Activated CD4-positive, alpha-beta memory T cell treated with anti-CD3 and anti-CD28 coated beads for 36 hours (primary cell): ENCODE measurements around the gene DPH1. TPM values are rescaled to one million over a fixed set of nuclear protein-coding genes. Genes with fewer than 3 reads are reported as not detected.

ENCODE experiments used
- CTCF ChIA-PET: fragments of 350-600 bp; sonication (Branson Sonifier 250); formaldehyde crosslinking; loops from one replicate; lab custom pipeline; 2021; ENCODE audit warnings: antibody characterized with exemption, inconsistent platforms; lab: Charles Lee
- POLR2A ChIA-PET: fragments of 350-600 bp; sonication (Branson Sonifier 250); formaldehyde crosslinking; loops from one replicate; lab custom pipeline; 2021; ENCODE audit warnings: antibody characterized with exemption; lab: Charles Lee
- DNase-seq: peaks from one replicate; pipeline ENCODE4 v3.0.0-alpha.2; 2020
- H3K27ac Mint-ChIP-seq: one replicate; pipeline ENCODE4 v1.8.0; 2021; ENCODE audit warnings: mixed read lengths
- H3K27me3 Mint-ChIP-seq: one replicate; pipeline ENCODE4 v1.8.0; 2021; ENCODE audit warnings: mixed read lengths
- H3K36me3 Mint-ChIP-seq: one replicate; pipeline ENCODE4 v1.8.0; 2021; ENCODE audit warnings: mixed read lengths
- H3K4me1 Mint-ChIP-seq: one replicate; pipeline ENCODE4 v1.8.0; 2021; ENCODE audit warnings: low read depth, mixed read lengths
- H3K4me3 Mint-ChIP-seq: one replicate; pipeline ENCODE4 v1.8.0; 2021; ENCODE audit warnings: mild to moderate bottlenecking, mixed read lengths
- H3K9me3 Mint-ChIP-seq: one replicate; pipeline ENCODE4 v1.8.0; 2021; ENCODE audit warnings: mixed read lengths
- intact Hi-C: fragments of 100-400 bp; cut with micrococcal nuclease; formaldehyde crosslinking; loops from one replicate; pipeline ENCODE4 v1.15.1; 2023
- total RNA-seq, 2 experiments: library from RNA; stranded (reverse); gene quantifications; one replicate each; pipeline ENCODE4 v1.2.3, GENCODE V29; 2021

Gene DPH1
- total RNA-seq, 2 experiments from 2014 or later: 29.4 to 31.1 TPM

- Mint-ChIP-seq H3K36me3 (peaks cover 61% of the 10 kb centered on the region), H3K4me1 (peaks cover 41% of the 10 kb centered on the region), H3K4me3 (no peak overlapping the region), H3K27me3 (no peaks in the 10 kb centered on the region), H3K27ac (no peak overlapping the region), H3K9me3 (no peaks in the 10 kb centered on the region)
- ChIA-PET CTCF (interaction anchor here (0.5 to 1.8 kb wide), 7 partner anchors 13 to 200 kb away, joined by 3 to 8 read pairs (median 4); partner anchors contain the start of gene HIC1), POLR2A (interaction anchor here (1.1 to 1.6 kb wide), 4 partner anchors 9 to 180 kb away, joined by 3 to 7 read pairs (median 5); no protein-coding TSS in a partner anchor)
- intact Hi-C loops: no loop called here
- DNase-seq: no peak
These were observed 52.2 kb downstream of the DPH1 start for GRCh38 chr17:2082003-2082781.

- H3K4me3 Mint-ChIP-seq: no peak overlapping the region
- no peak for DNase-seq
- H3K9me3 Mint-ChIP-seq: no peaks in the 10 kb centered on the region
- POLR2A ChIA-PET: interaction anchor here (1.2 kb wide), 1 partner anchor 13 kb away, joined by 4 read pairs; no protein-coding TSS in a partner anchor
- H3K27me3 Mint-ChIP-seq: no peaks in the 10 kb centered on the region
- H3K4me1 Mint-ChIP-seq: peaks cover 55% of the 10 kb centered on the region
- intact Hi-C loops: no loop called here
- H3K36me3 Mint-ChIP-seq: peaks cover 51% of the 10 kb centered on the region
- CTCF ChIA-PET: interaction anchor here (0.8 to 1.9 kb wide), 5 partner anchors 13 to 161 kb away, joined by 3 to 8 read pairs (median 4); no protein-coding TSS in a partner anchor
- H3K27ac Mint-ChIP-seq: peak overlapping the region; percentile 40
These were observed 53.7 kb downstream of the DPH1 start for GRCh38 chr17:2083613-2084035.

- Mint-ChIP-seq H3K27ac (peak overlapping the region; percentile 40), H3K36me3 (peaks cover 47% of the 10 kb centered on the region), H3K4me1 (peaks cover 61% of the 10 kb centered on the region), H3K9me3 (no peaks in the 10 kb centered on the region), H3K4me3 (no peak overlapping the region), H3K27me3 (no peaks in the 10 kb centered on the region)
- intact Hi-C loops: no loop called here
- ChIA-PET CTCF (interaction anchor here (0.8 to 1.9 kb wide), 5 partner anchors 13 to 161 kb away, joined by 3 to 8 read pairs (median 4); no protein-coding TSS in a partner anchor), POLR2A (interaction anchor here (1.2 kb wide), 1 partner anchor 14 kb away, joined by 4 read pairs; no protein-coding TSS in a partner anchor)
- DNase-seq: no peak
These were observed 54.2 kb downstream of the DPH1 start for GRCh38 chr17:2084036-2084765.

- Mint-ChIP-seq H3K27me3 (no peaks in the 10 kb centered on the region), H3K36me3 (peaks cover 44% of the 10 kb centered on the region), H3K9me3 (no peaks in the 10 kb centered on the region), H3K4me3 (no peak overlapping the region), H3K27ac (peak overlapping the region; percentile 34), H3K4me1 (peaks cover 69% of the 10 kb centered on the region)
- ChIA-PET CTCF (interaction anchor here (1.3 to 1.6 kb wide), 2 partner anchors 25 to 160 kb away, joined by 3 to 6 read pairs; no protein-coding TSS in a partner anchor), POLR2A (interaction anchor here (6.2 kb wide), 1 partner anchor 15 kb away, joined by 82 read pairs; no protein-coding TSS in a partner anchor)
- DNase-seq: no peak
- intact Hi-C loops: loop anchor here (5.0 kb wide), 2 partner anchors 33 to 137 kb away; no protein-coding TSS in a partner anchor
These were observed 55.1 kb downstream of the DPH1 start for GRCh38 chr17:2084766-2085647.

- H3K27me3 Mint-ChIP-seq: no peaks in the 10 kb centered on the region
- intact Hi-C loops: loop anchor here (5.0 kb wide), 2 partner anchors 33 to 137 kb away; no protein-coding TSS in a partner anchor
- peaks cover 42% of the 10 kb centered on the region for H3K36me3 Mint-ChIP-seq
- CTCF ChIA-PET: interaction anchor here (1.6 kb wide), 1 partner anchor 159 kb away, joined by 6 read pairs; no protein-coding TSS in a partner anchor
- H3K9me3 Mint-ChIP-seq: no peaks in the 10 kb centered on the region
- no peak overlapping the region for H3K27ac Mint-ChIP-seq
- H3K4me1 Mint-ChIP-seq: peaks cover 75% of the 10 kb centered on the region
- H3K4me3 Mint-ChIP-seq: no peak overlapping the region
- POLR2A ChIA-PET: interaction anchor here (1.0 to 6.2 kb wide), 2 partner anchors 10 to 16 kb away, joined by 3 to 82 read pairs; no protein-coding TSS in a partner anchor
- DNase-seq: no peak
These were observed 55.6 kb downstream of the DPH1 start for GRCh38 chr17:2085648-2085949.

GRCh38 chr17:2086306-2086705 lies 56.4 kb downstream of the DPH1 start:
- no peaks in the 10 kb centered on the region for H3K9me3 Mint-ChIP-seq
- no peaks in the 10 kb centered on the region for H3K27me3 Mint-ChIP-seq
- H3K4me3 Mint-ChIP-seq: no peak overlapping the region
- H3K36me3 Mint-ChIP-seq: peaks cover 37% of the 10 kb centered on the region
- ChIA-PET CTCF (interaction anchor here (0.7 to 7.9 kb wide), 3 partner anchors 30 to 197 kb away, joined by 3 to 90 read pairs (median 6); partner anchors contain the start of gene HIC1), POLR2A (interaction anchor here (0.5 to 6.2 kb wide), 3 partner anchors 11 to 179 kb away, joined by 3 to 82 read pairs (median 4); no protein-coding TSS in a partner anchor)
- intact Hi-C loops: loop anchor here (5.0 kb wide), 2 partner anchors 34 to 136 kb away; no protein-coding TSS in a partner anchor
- H3K4me1 Mint-ChIP-seq: peaks cover 82% of the 10 kb centered on the region
- DNase-seq: no peak
- H3K27ac Mint-ChIP-seq: no peak overlapping the region

- intact Hi-C loops: loop anchor here (1.0 to 5.0 kb wide), 4 partner anchors 17 to 179 kb away; no protein-coding TSS in a partner anchor
- Mint-ChIP-seq H3K4me3 (peak overlapping the region; percentile 2), H3K4me1 (peaks cover 81% of the 10 kb centered on the region), H3K36me3 (peaks cover 28% of the 10 kb centered on the region), H3K9me3 (no peaks in the 10 kb centered on the region), H3K27ac (peak overlapping the region; percentile 42), H3K27me3 (no peaks in the 10 kb centered on the region)
- DNase-seq: peak; percentile 80
- POLR2A ChIA-PET: interaction anchor here (0.9 to 6.2 kb wide), 7 partner anchors 18 to 175 kb away, joined by 3 to 82 read pairs (median 3); no protein-coding TSS in a partner anchor
- CTCF ChIA-PET: interaction anchor here (0.6 to 7.9 kb wide), 7 partner anchors 15 to 158 kb away, joined by 3 to 90 read pairs (median 3); partner anchors contain the start of gene HIC1
These were observed 57.8 kb downstream of the DPH1 start for GRCh38 chr17:2087597-2088211.

- peak overlapping the region; percentile 83 for H3K4me3 Mint-ChIP-seq
- H3K9me3 Mint-ChIP-seq: no peaks in the 10 kb centered on the region
- ChIA-PET CTCF (interaction anchor here (0.9 to 7.9 kb wide), 7 partner anchors 17 to 265 kb away, joined by 3 to 90 read pairs (median 7); partner anchors contain the start of gene HIC1), POLR2A (interaction anchor here (0.6 to 6.2 kb wide), 17 partner anchors 14 to 372 kb away, joined by 3 to 82 read pairs (median 5); partner anchors contain the start of genes HIC1, SMG6 and SRR)
- peaks cover 74% of the 10 kb centered on the region for H3K4me1 Mint-ChIP-seq
- peaks cover 20% of the 10 kb centered on the region for H3K36me3 Mint-ChIP-seq
- peak overlapping the region; percentile 90 for H3K27ac Mint-ChIP-seq
- DNase-seq: no peak
- no peaks in the 10 kb centered on the region for H3K27me3 Mint-ChIP-seq
- intact Hi-C loops: loop anchor here (1.0 to 5.0 kb wide), 4 partner anchors 37 to 178 kb away; no protein-coding TSS in a partner anchor
These were observed 59.1 kb downstream of the DPH1 start for GRCh38 chr17:2089021-2089422.

GRCh38 chr17:2090210-2090641 lies 60.3 kb downstream of the DPH1 start:
- no peaks in the 10 kb centered on the region for H3K27me3 Mint-ChIP-seq
- POLR2A ChIA-PET: interaction anchor here (0.6 to 6.2 kb wide), 13 partner anchors 9 to 213 kb away, joined by 3 to 82 read pairs (median 3); partner anchors contain the start of genes HIC1, SMG6 and SRR
- H3K4me3 Mint-ChIP-seq: peak overlapping the region; percentile 83
- peak overlapping the region; percentile 90 for H3K27ac Mint-ChIP-seq
- H3K4me1 Mint-ChIP-seq: peaks cover 65% of the 10 kb centered on the region
- DNase-seq: peak; percentile 48
- H3K36me3 Mint-ChIP-seq: peaks cover 12% of the 10 kb centered on the region
- no peaks in the 10 kb centered on the region for H3K9me3 Mint-ChIP-seq
- intact Hi-C loops: no loop called here
- CTCF ChIA-PET: interaction anchor here (0.7 to 7.9 kb wide), 8 partner anchors 16 to 193 kb away, joined by 3 to 90 read pairs (median 6); partner anchors contain the start of gene HIC1
